Breast epithelium (tissue), 3 donors: Measurements from ENCODE around the gene ITPRID1.

Experiments used
- POLR2A ChIP-seq: fragments of 450-650 bp; IDR thresholded peaks from one replicate; pipeline ENCODE4 v1.6.1; 2016; ENCODE audit warnings: antibody characterized with exemption, mild to moderate bottlenecking, moderate library complexity
- POLR2AphosphoS5 ChIP-seq, 3 donors: sonication (generic); formaldehyde crosslinking; IDR thresholded peaks; one replicate each; pipeline ENCODE4 v1.6.1; 2017; ENCODE audit warnings: antibody characterized with exemption in 3 of 3
- TF ChIP-seq, protein P1 (sequence below), 3 donors: fragments of 450-650 bp; IDR thresholded peaks; one replicate each; pipeline ENCODE4 v1.5.1; 2016 to 2017; ENCODE audit warnings: antibody characterized with exemption in 3 of 3, mild to moderate bottlenecking in 3 of 3, moderate library complexity in 3 of 3

DNA sequence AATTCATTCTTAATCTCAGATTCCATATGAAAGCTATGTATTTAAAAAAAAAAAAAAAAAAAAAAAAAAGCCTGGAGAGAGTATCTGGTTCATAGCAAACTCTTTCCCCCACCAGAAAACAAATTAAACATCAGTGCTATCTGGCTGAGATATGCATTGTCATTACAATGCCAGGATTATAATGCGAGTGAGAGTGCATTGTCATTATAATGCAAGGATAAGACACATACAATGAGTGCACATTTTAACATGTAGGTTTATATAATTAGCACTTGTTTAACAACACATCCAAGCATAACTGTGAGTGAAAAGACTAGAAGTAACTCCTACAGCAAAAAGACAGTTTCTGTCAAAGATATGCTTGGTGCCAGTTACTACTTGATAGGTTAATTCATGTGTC is 48.1 kb downstream of the ITPRID1 start:
- TF ChIP-seq, protein P1, sequence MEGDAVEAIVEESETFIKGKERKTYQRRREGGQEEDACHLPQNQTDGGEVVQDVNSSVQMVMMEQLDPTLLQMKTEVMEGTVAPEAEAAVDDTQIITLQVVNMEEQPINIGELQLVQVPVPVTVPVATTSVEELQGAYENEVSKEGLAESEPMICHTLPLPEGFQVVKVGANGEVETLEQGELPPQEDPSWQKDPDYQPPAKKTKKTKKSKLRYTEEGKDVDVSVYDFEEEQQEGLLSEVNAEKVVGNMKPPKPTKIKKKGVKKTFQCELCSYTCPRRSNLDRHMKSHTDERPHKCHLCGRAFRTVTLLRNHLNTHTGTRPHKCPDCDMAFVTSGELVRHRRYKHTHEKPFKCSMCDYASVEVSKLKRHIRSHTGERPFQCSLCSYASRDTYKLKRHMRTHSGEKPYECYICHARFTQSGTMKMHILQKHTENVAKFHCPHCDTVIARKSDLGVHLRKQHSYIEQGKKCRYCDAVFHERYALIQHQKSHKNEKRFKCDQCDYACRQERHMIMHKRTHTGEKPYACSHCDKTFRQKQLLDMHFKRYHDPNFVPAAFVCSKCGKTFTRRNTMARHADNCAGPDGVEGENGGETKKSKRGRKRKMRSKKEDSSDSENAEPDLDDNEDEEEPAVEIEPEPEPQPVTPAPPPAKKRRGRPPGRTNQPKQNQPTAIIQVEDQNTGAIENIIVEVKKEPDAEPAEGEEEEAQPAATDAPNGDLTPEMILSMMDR (IDR thresholded peaks at IDR 0.05): no peak
- TF ChIP-seq POLR2A: no peak
- no peak for TF ChIP-seq POLR2AphosphoS5 (IDR thresholded peaks at IDR 0.05)
